K562 (cell line): ENCODE data around the gene ZSCAN32. TPM values are rescaled to one million over a fixed set of nuclear protein-coding genes. Genes with fewer than 3 reads are reported as not detected.

Experiments used
- ATAC-seq: fragments of 200-7000 bp; cut with Tn5 transposase; 3 replicates; pipeline ENCODE4 v1.9.1; 2020; ENCODE audit warnings: moderate library complexity
- BruUV-seq: library from RNA; stranded (reverse); fragments of 400-500 nt; replicated peaks from 2 replicates; lab custom pipeline; 2021; lab: Mats Ljungman, UMichigan
- CTCF ChIA-PET: fragments of 300-600 bp; formaldehyde crosslinking; extraction: SDS; loops from one replicate; lab custom pipeline; 2021; ENCODE audit warnings: low intra/inter-chr PET ratio; lab: Yijun Ruan, JAX
- POLR2A ChIA-PET: fragments of 300-600, 350-650 bp; sonication (Branson Sonifier 250); formaldehyde crosslinking; extraction: SDS; loops from one replicate; lab custom pipeline; 2021; ENCODE audit warnings: antibody characterized with exemption, inconsistent platforms; lab: Yijun Ruan, JAX
- DNase-seq, 4 experiments: peaks; one replicate each; pipeline versions ENCODE4 v3.0.0 to v3.0.0-alpha.2; 2011 to 2018; ENCODE audit warnings: low spot score in 3 of 4, mixed read lengths in 3 of 4; ENCODE audit errors: extremely low read depth in 1 of 4
- FAIRE-seq: peaks from 2 replicates; lab custom pipeline; 2011; peaks lifted over from hg19 to GRCh38; lab: Jason Lieb, UNC
- H2AFZ ChIP-seq: 2 replicates; pipeline ENCODE4 v1.6.0; 2011; ENCODE audit warnings: low read depth, low read length, control low read depth, inconsistent platforms
- H3K27ac ChIP-seq: fragments of 200-600 bp; 3 replicates; pipeline ENCODE4 v1.8.0; 2011; ENCODE audit warnings: low read depth, mild to moderate bottlenecking, control low read depth, inconsistent platforms, low read length, moderate library complexity, mixed read lengths; ENCODE audit errors: extremely low read depth
- H3K27me3 ChIP-seq, 2 experiments: fragments of 300-600 bp in 1 of 2; 2 replicates in 1 of 2; 3 replicates in 1 of 2; pipeline versions ENCODE4 v1.6.0 to v1.8.0; 2011; ENCODE audit warnings: inconsistent platforms in 2 of 2, low read length in 2 of 2, mild to moderate bottlenecking in 1 of 2, mixed read lengths in 1 of 2, moderate library complexity in 1 of 2; ENCODE audit not compliant: control insufficient read depth in 2 of 2, insufficient read depth in 2 of 2
- H3K36me3 ChIP-seq: fragments of 300-600 bp; 3 replicates; pipeline ENCODE4 v1.8.0; 2011; ENCODE audit warnings: mild to moderate bottlenecking, low read length, inconsistent platforms; ENCODE audit not compliant: control insufficient read depth, insufficient read depth
- H3K4me1 ChIP-seq, 2 experiments: fragments of 200-600 bp in 1 of 2; replicated peaks in 1 of 2; 2 replicates in 1 of 2; 3 replicates in 1 of 2; pipeline versions ENCODE4 v1.5.1 to v1.8.0; 2011; ENCODE audit warnings: inconsistent platforms in 2 of 2, low read length in 2 of 2, mild to moderate bottlenecking in 1 of 2, mixed read lengths in 1 of 2, moderate library complexity in 1 of 2; ENCODE audit not compliant: control insufficient read depth in 2 of 2, insufficient read depth in 2 of 2
- H3K4me2 ChIP-seq: 2 replicates; pipeline ENCODE4 v1.6.1; 2011; ENCODE audit warnings: low read length, control low read depth, inconsistent platforms, mixed read lengths; ENCODE audit not compliant: insufficient read depth
- H3K4me3 ChIP-seq: fragments of 200-600 bp; sonication (generic), shearing (Covaris generic); 2 replicates; pipeline ENCODE4 v1.5.1; 2016; ENCODE audit warnings: control low read depth, inconsistent platforms
- H3K79me2 ChIP-seq: fragments of 200-600 bp; 3 replicates; pipeline ENCODE4 v1.8.0; 2011; ENCODE audit warnings: low read length, inconsistent platforms; ENCODE audit not compliant: control insufficient read depth, insufficient read depth
- H3K9ac ChIP-seq, 2 experiments: 2 replicates each; pipeline versions ENCODE4 v1.6.0 to v1.6.1; 2011; ENCODE audit warnings: low read depth in 2 of 2, low read length in 2 of 2, control low read depth in 1 of 2, inconsistent platforms in 1 of 2, mild to moderate bottlenecking in 1 of 2, mixed read lengths in 1 of 2; ENCODE audit not compliant: insufficient read depth in 1 of 2
- H3K9me1 ChIP-seq: one replicate; pipeline ENCODE4 v1.6.0; 2011; ENCODE audit warnings: inconsistent platforms, mild to moderate bottlenecking, low read length, moderate library complexity; ENCODE audit not compliant: control insufficient read depth, insufficient read depth
- H3K9me3 ChIP-seq: replicated peaks from 2 replicates; pipeline ENCODE4 v1.5.1; 2011; ENCODE audit warnings: low read depth, low read length, inconsistent platforms; ENCODE audit not compliant: control insufficient read depth, insufficient read depth
- H4K20me1 ChIP-seq: replicated peaks from 2 replicates; pipeline ENCODE4 v1.6.1; 2011; ENCODE audit warnings: low read length, inconsistent platforms, mixed read lengths; ENCODE audit not compliant: control insufficient read depth, insufficient read depth
- CBX3 ChIP-seq, 2 experiments: IDR thresholded peaks; 1 replicate in 1 of 2; 2 replicates in 1 of 2; pipeline ENCODE4 v1.6.1; 2012; ENCODE audit warnings: inconsistent platforms in 2 of 2, low read length in 2 of 2, borderline replicate concordance in 1 of 2, control low read depth in 1 of 2
- CBX5 ChIP-seq: IDR thresholded peaks from 2 replicates; pipeline ENCODE4 v1.6.1; 2014; ENCODE audit warnings: low read depth, borderline replicate concordance
- E2F6 ChIP-seq, 2 experiments: IDR thresholded peaks; 2 replicates each; pipeline ENCODE4 v1.6.1; 2011; ENCODE audit warnings: borderline replicate concordance in 1 of 2, control low read depth in 1 of 2, low read depth in 1 of 2, low read length in 1 of 2, mild to moderate bottlenecking in 1 of 2, mixed read lengths in 1 of 2, moderate library complexity in 1 of 2; ENCODE audit not compliant: insufficient read depth in 1 of 2, insufficient read length in 1 of 2, poor library complexity in 1 of 2, severe bottlenecking in 1 of 2; ENCODE audit errors: extremely low read depth in 1 of 2
- EHMT2 ChIP-seq: fragments of 450-650 bp; IDR thresholded peaks from 2 replicates; pipeline ENCODE4 v1.6.1; 2018; ENCODE audit warnings: antibody characterized with exemption
- HSF4 ChIP-seq: fragments of 250-450 bp; sonication (Bioruptor Pico); IDR thresholded peaks from 2 replicates; pipeline ENCODE4 v2.1.2; 2022; ENCODE audit warnings: mild to moderate bottlenecking, moderate library complexity, borderline replicate concordance
- KDM1A ChIP-seq, 2 experiments: fragments of 450-650 bp; IDR thresholded peaks; 2 replicates each; pipeline ENCODE4 v1.6.1; 2016; ENCODE audit warnings: mild to moderate bottlenecking in 2 of 2
- LCOR ChIP-seq: sonication (generic); formaldehyde crosslinking; IDR thresholded peaks from 2 replicates; pipeline ENCODE4 v1.8.0; 2022; ENCODE audit warnings: mild to moderate bottlenecking, missing genetic modification reagents
- MTA3 ChIP-seq: fragments of 450-650 bp; formaldehyde crosslinking; IDR thresholded peaks from 2 replicates; pipeline ENCODE4 v1.6.1; 2017; ENCODE audit warnings: mild to moderate bottlenecking, borderline replicate concordance
- USF2 ChIP-seq: sonication (generic); formaldehyde crosslinking; IDR thresholded peaks from 2 replicates; pipeline ENCODE4 v1.5.0; 2020; ENCODE audit warnings: missing genetic modification reagents
- YY1 ChIP-seq, 3 experiments: IDR thresholded peaks; 2 replicates each; pipeline ENCODE4 v1.6.1; 2011; ENCODE audit warnings: low read length in 2 of 3, mild to moderate bottlenecking in 2 of 3, moderate library complexity in 2 of 3, borderline replicate concordance in 1 of 3, control low read depth in 1 of 3, low read depth in 1 of 3; ENCODE audit not compliant: insufficient read depth in 3 of 3, insufficient replicate concordance in 2 of 3, control insufficient read depth in 1 of 3, insufficient read length in 1 of 3; ENCODE audit errors: extremely low read depth in 1 of 3
- ZFP30 ChIP-seq: fragments of 250-450 bp; sonication (Bioruptor Pico); IDR thresholded peaks from 2 replicates; pipeline ENCODE4 v1.8.0; 2022; ENCODE audit warnings: moderate library complexity, mild to moderate bottlenecking, inconsistent platforms, borderline replicate concordance
- WGBS: fragments of 100-300 bp; shearing (Covaris generic); methylation state at CpG from one replicate; pipeline ENCODE4 v1.1.6; 2016; ENCODE audit warnings: low coverage, mixed read lengths; ENCODE audit not compliant: insufficient coverage; ENCODE audit errors: missing lambda C conversion rate; 5-methylcytosine and 5-hydroxymethylcytosine counted together
- in situ Hi-C: fragments of 300-500 bp; cut with MboI; formaldehyde crosslinking; loops from 4 replicates; pipeline ENCODE4 v1.15.0; 2018; ENCODE audit warnings: inconsistent platforms, mixed read lengths
- intact Hi-C: fragments of 100-400 bp; cut with micrococcal nuclease; formaldehyde crosslinking; loops from 2 replicates; pipeline ENCODE4 v1.14.2; 2022
- polyA plus RNA-seq, 8 experiments: library from polyadenylated mRNA; depleted of rRNA in 4 of 8; stranded (reverse) in 5 of 8; unstranded in 3 of 8; fragments of >200 nt; fragmentation: Nextera tagmentation in 2 of 8; fragmentation: Illumina TruSeq in 1 of 8; extraction: Ambion mirVana in 2 of 8; extraction: Trizol in 1 of 8; gene quantifications; 2 replicates each; pipeline versions ENCODE4 v1.2.1 to v1.2.3, GENCODE V29; 2011 to 2014; ENCODE audit warnings: inconsistent platforms in 1 of 8, missing spikeins in 1 of 8
- total RNA-seq, 7 experiments: library from RNA; depleted of rRNA in 6 of 7; stranded (reverse); fragments of >200 nt in 6 of 7; fragmentation: Illumina TruSeq in 2 of 7; extraction: Trizol in 2 of 7; gene quantifications; 2 replicates each; pipeline versions ENCODE4 v1.2.1 to v1.2.3, GENCODE V29; 2011 to 2021; ENCODE audit warnings: low replicate concordance in 1 of 7
- TF ChIP-seq, protein P1 (sequence below), 2 experiments: IDR thresholded peaks; 2 replicates each; pipeline ENCODE4 v1.6.1; 2012; ENCODE audit warnings: improper control_type of control experiment in 2 of 2, low read depth in 2 of 2, low read length in 2 of 2, borderline replicate concordance in 1 of 2

ZSCAN32 gene
- total and polyA plus RNA-seq, 9 of the 15 experiments (the other 6 are each of a cell fraction or from before 2014, with no cell fraction given) = 16.0 to 29.4 (median 19.2) TPM

- TF ChIP-seq CBX5 = peak; percentile 59; the same call in 1 of the 2 replicates
- TF ChIP-seq KDM1A (IDR thresholded peaks at IDR 0.05) = peak in 1 of 2 experiments; percentile 43; a peak in 1 of 4 replicates
- TF ChIP-seq CBX3 (IDR thresholded peaks at IDR 0.05; ENCODE audit: borderline replicate concordance in 1 of 2, low read length in 2 of 2) = peak; percentile 94 to 96; a peak in 2 of 3 replicates
- no peak for TF ChIP-seq HSF4 (CRISPR knock-in tag)
- TF ChIP-seq ZFP30 (CRISPR knock-in tag) = no peak
- peak; percentile 68; the same call in 1 of the 2 replicates for TF ChIP-seq MTA3
- no peak for TF ChIP-seq USF2 (CRISPR knock-in tag)
- TF ChIP-seq, all 486 proteins: peak for 24
These were observed 7.9 kb upstream of the ZSCAN32 start (continued) for GRCh38 chr16:3408561-3409197.

DNA sequence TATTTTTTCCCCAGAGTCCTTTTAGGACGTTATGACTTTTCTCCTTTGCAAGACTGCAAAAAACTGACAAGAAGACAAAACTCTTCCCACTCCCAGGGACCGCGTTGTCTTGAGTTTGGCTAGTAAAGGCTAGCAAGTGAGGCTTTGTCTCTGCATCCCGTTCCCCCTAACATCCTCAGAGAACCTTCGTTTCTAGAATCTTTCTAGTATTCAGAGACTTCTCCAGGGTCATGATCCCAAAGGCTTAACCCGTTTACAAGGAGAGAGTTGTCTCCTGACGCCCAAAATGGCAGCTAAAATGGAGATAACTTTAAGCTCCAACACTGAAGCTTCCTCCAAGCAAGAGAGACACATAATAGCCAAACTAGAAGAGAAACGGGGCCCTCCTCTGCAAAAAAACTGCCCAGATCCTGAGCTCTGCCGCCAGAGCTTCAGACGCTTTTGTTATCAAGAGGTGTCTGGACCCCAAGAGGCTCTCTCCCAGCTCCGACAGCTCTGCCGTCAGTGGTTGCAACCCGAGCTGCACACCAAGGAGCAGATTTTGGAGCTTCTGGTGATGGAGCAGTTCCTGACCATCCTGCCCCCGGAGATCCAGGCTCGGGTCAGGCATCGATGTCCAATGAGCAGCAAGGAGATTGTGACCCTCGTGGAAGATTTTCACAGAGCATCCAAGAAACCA, 1.1 kb upstream of the ZSCAN32 start:
- FAIRE-seq (no peak), ATAC-seq (no peak), DNase-seq (peak; percentile 50 to 68 (median 52))
- Histone ChIP-seq H3K4me3 (peak overlapping the region; percentile 89), H3K9ac (peak overlapping the region; percentile 86 to 93), H3K27ac (peak overlapping the region; percentile 53), H3K36me3 (peaks cover 51% of the 10 kb centered on the region), H2AFZ (peak overlapping the region; percentile 86), H3K4me2 (peak overlapping the region; percentile 75), H3K9me1 (no peaks in the 10 kb centered on the region), H3K9me3 (peaks cover 13% of the 10 kb centered on the region; the same call in 1 of the 2 replicates), H3K79me2 (peaks cover 57% of the 10 kb centered on the region), H3K4me1 (peaks cover 2 to 16% of the 10 kb centered on the region in 2 experiments; a peak in 4 of 5 replicates), H3K27me3 (no peaks in the 10 kb centered on the region), H4K20me1 (no peaks in the 10 kb centered on the region)
- CTCF ChIA-PET = no interaction called here
- in situ Hi-C loops (no loop called here), intact Hi-C loops (loop anchor here (2.0 to 10.0 kb wide), 2 partner anchors 57 to 97 kb away; partner anchors contain the start of genes TIGD7 and ZNF75A)
- WGBS = 8% methylated on average over 17 of the region's 17 CpGs
- BruUV-seq = TSS peak; percentile 60
- POLR2A ChIA-PET = interaction anchor here (0.6 to 2.5 kb wide), 9 partner anchors 8 to 118 kb away, joined by 3 to 15 read pairs (median 5); partner anchors contain the start of genes TIGD7, ZNF263 and ZNF75A
- TF ChIP-seq YY1 (IDR thresholded peaks at IDR 0.05; ENCODE audit: borderline replicate concordance in 1 of 3, control insufficient read depth in 1 of 3, extremely low read depth in 1 of 3, insufficient read depth in 3 of 3, insufficient read length in 1 of 3, insufficient replicate concordance in 2 of 3, low read depth in 1 of 3, low read length in 2 of 3) (peak in 1 of 3 experiments; percentile 54), EHMT2 (0 out of 2 replicates have a peak, but pooled peaks have one; percentile 37), LCOR (CRISPR knock-in tag) (no peak), E2F6 (IDR thresholded peaks at IDR 0.05; ENCODE audit: borderline replicate concordance in 1 of 2, extremely low read depth in 1 of 2, insufficient read depth in 1 of 2, insufficient read length in 1 of 2, low read depth in 1 of 2, low read length in 1 of 2, poor library complexity in 1 of 2, severe bottlenecking in 1 of 2) (peak in 1 of 2 experiments; percentile 9)
- TF ChIP-seq, protein P1, sequence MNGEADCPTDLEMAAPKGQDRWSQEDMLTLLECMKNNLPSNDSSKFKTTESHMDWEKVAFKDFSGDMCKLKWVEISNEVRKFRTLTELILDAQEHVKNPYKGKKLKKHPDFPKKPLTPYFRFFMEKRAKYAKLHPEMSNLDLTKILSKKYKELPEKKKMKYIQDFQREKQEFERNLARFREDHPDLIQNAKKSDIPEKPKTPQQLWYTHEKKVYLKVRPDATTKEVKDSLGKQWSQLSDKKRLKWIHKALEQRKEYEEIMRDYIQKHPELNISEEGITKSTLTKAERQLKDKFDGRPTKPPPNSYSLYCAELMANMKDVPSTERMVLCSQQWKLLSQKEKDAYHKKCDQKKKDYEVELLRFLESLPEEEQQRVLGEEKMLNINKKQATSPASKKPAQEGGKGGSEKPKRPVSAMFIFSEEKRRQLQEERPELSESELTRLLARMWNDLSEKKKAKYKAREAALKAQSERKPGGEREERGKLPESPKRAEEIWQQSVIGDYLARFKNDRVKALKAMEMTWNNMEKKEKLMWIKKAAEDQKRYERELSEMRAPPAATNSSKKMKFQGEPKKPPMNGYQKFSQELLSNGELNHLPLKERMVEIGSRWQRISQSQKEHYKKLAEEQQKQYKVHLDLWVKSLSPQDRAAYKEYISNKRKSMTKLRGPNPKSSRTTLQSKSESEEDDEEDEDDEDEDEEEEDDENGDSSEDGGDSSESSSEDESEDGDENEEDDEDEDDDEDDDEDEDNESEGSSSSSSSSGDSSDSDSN (IDR thresholded peaks at IDR 0.05; ENCODE audit: borderline replicate concordance in 1 of 2, low read depth in 2 of 2, low read length in 2 of 2) = peak in 1 of 2 experiments; percentile 42; a peak in 1 of 4 replicates
